ENCODE data around the gene IMMP2L.

IMMP2L gene

DNA sequence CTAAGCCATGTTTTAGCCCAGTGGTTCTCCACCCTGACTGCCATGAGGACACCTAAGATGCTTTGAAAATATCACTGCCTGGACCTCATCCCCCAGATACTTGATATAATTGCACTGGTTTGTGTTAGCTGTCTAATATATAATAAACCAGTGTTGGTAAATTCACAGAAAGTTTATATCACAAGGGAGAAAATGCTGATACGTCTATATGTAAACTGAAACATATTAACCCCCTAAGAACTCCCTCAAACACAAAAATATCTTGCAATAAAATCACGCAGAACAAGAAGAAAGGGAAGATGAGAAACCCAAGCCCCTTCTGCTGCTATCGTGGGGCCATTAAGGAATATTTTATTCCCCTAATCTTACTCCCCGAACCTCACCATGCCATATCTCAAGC, 8.2 kb downstream of the IMMP2L start:
- Histone ChIP-seq H3K9me3 (ENCODE audit: control insufficient read depth in 1 of 2, low read length in 2 of 2) (no peaks in the 10 kb centered on the region), H3K36me3 (ENCODE audit: control insufficient read depth in 1 of 2, insufficient read depth in 2 of 2, low read length in 2 of 2) (peaks cover 0 to 40% of the 10 kb centered on the region in 2 donors), H3K27me3 (ENCODE audit: low read depth, low read length) (no peaks in the 10 kb centered on the region), H3K27ac (ENCODE audit: low read length) (no peak overlapping the region), H3K4me1 (ENCODE audit: control insufficient read depth in 1 of 2, insufficient read depth in 2 of 2, low read length in 2 of 2) (no peaks in the 10 kb centered on the region), H3K4me3 (ENCODE audit: low read depth in 1 of 2, low read length in 2 of 2) (no peak overlapping the region)

DNA sequence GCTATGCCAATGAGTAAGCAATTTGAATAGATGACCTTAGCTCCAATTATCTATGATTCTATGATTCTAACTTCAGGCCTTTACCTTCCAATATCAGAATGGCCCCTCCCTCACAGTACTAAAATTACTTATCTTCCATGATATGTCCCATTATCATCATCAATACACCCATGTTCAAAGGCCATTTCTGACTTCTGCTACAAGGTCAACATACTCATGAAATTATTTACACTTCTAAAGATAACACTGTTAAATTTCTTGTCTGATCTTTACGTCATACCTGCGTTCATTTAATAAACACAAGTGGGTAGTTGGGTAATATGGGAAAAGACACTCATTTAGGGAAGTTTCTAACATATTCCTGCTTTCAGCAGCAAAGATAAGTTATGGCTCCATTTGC, 21.2 kb downstream of the IMMP2L start:
- Histone ChIP-seq H3K27ac (ENCODE audit: low read length) (no peak overlapping the region), H3K4me3 (ENCODE audit: low read depth in 1 of 2, low read length in 2 of 2) (no peak overlapping the region), H3K4me1 (ENCODE audit: control insufficient read depth in 1 of 2, insufficient read depth in 2 of 2, low read length in 2 of 2) (no peaks in the 10 kb centered on the region), H3K36me3 (ENCODE audit: control insufficient read depth in 1 of 2, insufficient read depth in 2 of 2, low read length in 2 of 2) (no peaks in the 10 kb centered on the region), H3K9me3 (ENCODE audit: control insufficient read depth in 1 of 2, low read length in 2 of 2) (no peaks in the 10 kb centered on the region), H3K27me3 (ENCODE audit: low read depth, low read length) (no peaks in the 10 kb centered on the region)

DNA sequence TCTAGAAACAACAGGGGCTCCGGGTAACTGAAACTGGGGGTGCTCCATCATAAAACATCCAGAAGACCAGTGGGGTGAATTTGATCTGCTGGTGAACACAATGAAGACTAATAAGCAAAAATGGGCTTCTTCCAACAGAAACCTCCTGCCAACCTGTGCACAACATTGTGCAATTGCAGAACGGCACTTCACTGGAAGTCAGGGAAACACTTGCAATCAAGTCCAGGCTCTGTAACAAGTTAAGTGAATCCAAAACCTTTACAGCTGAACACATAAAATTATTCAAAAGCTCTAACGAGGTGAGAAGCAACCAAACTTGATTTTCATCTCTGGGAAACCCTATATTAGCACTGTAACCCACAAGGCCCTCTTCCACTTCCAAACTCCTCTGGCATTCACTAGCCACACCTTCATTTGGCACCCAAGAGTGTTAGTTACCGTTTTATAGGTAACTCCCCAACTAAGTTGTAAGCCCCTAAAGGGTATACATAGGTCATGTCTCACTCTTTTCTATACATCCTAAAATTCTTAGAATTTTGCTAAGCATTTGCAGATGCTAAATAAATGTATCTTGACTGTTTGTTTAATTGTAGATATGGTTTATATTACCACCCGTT, 22.0 kb downstream of the IMMP2L start:
- no peak overlapping the region for H3K4me3 ChIP-seq (ENCODE audit: low read depth in 1 of 2, low read length in 2 of 2)
- H3K9me3 ChIP-seq (ENCODE audit: control insufficient read depth in 1 of 2, low read length in 2 of 2) = no peaks in the 10 kb centered on the region
- no peak overlapping the region for H3K27ac ChIP-seq (ENCODE audit: low read length)
- no peaks in the 10 kb centered on the region for H3K27me3 ChIP-seq (ENCODE audit: low read depth, low read length)
- H3K36me3 ChIP-seq (ENCODE audit: control insufficient read depth in 1 of 2, insufficient read depth in 2 of 2, low read length in 2 of 2) = no peaks in the 10 kb centered on the region
- no peaks in the 10 kb centered on the region for H3K4me1 ChIP-seq (ENCODE audit: control insufficient read depth in 1 of 2, insufficient read depth in 2 of 2, low read length in 2 of 2)

DNA sequence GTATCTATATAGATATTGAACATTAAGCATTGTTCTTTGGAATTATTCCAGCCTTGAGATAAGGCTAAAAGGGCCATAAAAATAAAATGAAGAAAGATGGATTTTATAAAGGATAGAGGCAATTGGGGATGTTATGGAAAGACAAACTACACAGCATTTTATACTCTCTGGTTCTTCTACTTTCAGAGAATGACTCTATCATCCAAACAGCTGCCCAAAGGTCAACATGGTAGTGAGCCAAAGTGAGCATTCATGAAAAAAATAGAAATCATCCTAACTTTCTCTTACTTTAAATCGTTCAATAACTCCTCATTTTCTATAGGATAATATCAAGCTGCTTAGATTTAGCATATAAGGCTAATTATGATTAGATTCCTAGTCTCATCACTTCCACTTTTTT, 25.2 kb downstream of the IMMP2L start:
- no peaks in the 10 kb centered on the region for H3K9me3 ChIP-seq (ENCODE audit: control insufficient read depth in 1 of 2, low read length in 2 of 2)
- H3K4me3 ChIP-seq (ENCODE audit: low read depth in 1 of 2, low read length in 2 of 2) = no peak overlapping the region
- no peaks in the 10 kb centered on the region for H3K36me3 ChIP-seq (ENCODE audit: control insufficient read depth in 1 of 2, insufficient read depth in 2 of 2, low read length in 2 of 2)
- H3K4me1 ChIP-seq (ENCODE audit: control insufficient read depth in 1 of 2, insufficient read depth in 2 of 2, low read length in 2 of 2) = peaks cover 0 to 8% of the 10 kb centered on the region in 2 donors
- no peak overlapping the region for H3K27ac ChIP-seq (ENCODE audit: low read length)
- no peaks in the 10 kb centered on the region for H3K27me3 ChIP-seq (ENCODE audit: low read depth, low read length)

DNA sequence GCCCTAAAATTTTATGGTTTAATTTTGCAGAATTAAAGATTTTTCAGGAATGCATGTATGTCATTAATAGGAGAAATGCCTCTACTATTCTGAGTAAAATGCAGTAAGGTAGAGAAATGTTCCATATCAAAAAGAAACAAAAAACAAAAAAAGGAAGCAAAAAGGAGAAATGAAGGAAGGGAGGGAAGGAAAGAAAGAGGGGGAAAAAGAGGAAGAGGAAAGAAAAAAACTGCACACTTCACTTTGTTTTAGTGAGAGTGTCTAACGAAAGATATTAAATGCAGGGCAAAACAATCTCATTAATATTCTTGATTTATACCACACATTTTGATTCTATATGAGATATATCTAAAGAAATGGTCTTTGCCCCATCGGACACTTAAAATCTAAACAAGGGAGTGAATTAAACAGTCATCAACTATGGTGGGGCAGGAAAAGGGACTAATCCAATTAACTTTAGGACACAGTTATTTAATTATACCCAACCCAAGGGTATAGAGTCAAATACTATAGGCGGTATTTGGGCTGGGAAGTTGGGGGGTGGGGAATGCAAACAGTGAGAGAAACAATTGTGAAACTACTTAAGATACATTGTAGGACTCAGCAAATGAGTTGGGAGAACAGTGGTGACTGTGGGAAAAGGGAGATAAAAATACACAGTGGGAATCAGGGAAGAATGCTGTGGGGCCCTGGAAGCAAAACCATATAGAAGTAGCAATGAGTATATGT, 27.0 kb downstream of the IMMP2L start:
- Histone ChIP-seq H3K36me3 (ENCODE audit: control insufficient read depth in 1 of 2, insufficient read depth in 2 of 2, low read length in 2 of 2) (no peaks in the 10 kb centered on the region), H3K27me3 (ENCODE audit: low read depth, low read length) (no peaks in the 10 kb centered on the region), H3K4me3 (ENCODE audit: low read depth in 1 of 2, low read length in 2 of 2) (no peak overlapping the region), H3K4me1 (ENCODE audit: control insufficient read depth in 1 of 2, insufficient read depth in 2 of 2, low read length in 2 of 2) (peaks cover 0 to 8% of the 10 kb centered on the region in 2 donors), H3K9me3 (ENCODE audit: control insufficient read depth in 1 of 2, low read length in 2 of 2) (no peaks in the 10 kb centered on the region), H3K27ac (ENCODE audit: low read length) (no peak overlapping the region)

DNA sequence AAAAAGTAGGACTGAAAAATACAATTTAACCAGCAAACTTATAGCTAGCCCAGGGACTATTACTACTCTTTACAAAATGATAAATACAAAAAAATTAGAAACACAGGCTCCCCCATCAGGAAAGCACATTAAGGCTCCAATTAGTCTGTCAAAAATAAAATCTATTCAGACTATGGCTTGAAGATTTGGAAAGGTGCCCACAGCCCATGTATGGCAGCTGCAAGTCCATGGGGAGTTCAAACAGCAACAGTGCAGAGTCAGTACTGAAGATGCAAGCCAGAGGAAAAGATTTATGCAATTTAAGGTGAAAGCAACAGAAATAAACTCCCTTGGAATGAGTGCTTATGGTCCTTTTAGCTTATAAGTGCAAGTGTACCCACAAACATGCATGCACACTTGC, 29.7 kb downstream of the IMMP2L start:
- H3K27me3 ChIP-seq (ENCODE audit: low read depth, low read length) = no peaks in the 10 kb centered on the region
- no peaks in the 10 kb centered on the region for H3K36me3 ChIP-seq (ENCODE audit: control insufficient read depth in 1 of 2, insufficient read depth in 2 of 2, low read length in 2 of 2)
- no peak overlapping the region for H3K4me3 ChIP-seq (ENCODE audit: low read depth in 1 of 2, low read length in 2 of 2)
- peaks cover 0 to 13% of the 10 kb centered on the region in 2 donors for H3K4me1 ChIP-seq (ENCODE audit: control insufficient read depth in 1 of 2, insufficient read depth in 2 of 2, low read length in 2 of 2)
- H3K9me3 ChIP-seq (ENCODE audit: control insufficient read depth in 1 of 2, low read length in 2 of 2) = no peaks in the 10 kb centered on the region
- H3K27ac ChIP-seq (ENCODE audit: low read length) = no peak overlapping the region

DNA sequence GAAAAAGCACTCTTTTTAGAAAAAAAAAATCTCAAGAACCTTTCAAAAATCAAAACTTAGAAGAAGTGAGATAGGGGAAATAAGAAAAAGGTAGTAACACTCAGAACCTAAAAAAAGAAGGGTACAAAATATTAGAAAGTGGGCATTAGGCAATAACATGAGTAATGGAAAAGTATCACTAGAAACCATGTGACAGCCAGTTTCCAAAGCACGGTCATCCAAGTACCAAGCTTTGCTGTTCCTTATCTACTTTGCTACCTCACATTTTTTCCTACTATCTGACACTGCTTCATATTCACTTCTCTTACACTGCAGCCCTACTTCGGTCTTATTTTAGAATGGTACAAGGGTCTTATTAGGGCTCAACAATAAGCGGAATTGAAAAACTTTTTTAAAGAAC, 30.3 kb downstream of the IMMP2L start:
- Histone ChIP-seq H3K9me3 (ENCODE audit: control insufficient read depth in 1 of 2, low read length in 2 of 2) (no peaks in the 10 kb centered on the region), H3K27me3 (ENCODE audit: low read depth, low read length) (no peaks in the 10 kb centered on the region), H3K4me1 (ENCODE audit: control insufficient read depth in 1 of 2, insufficient read depth in 2 of 2, low read length in 2 of 2) (peaks cover 0 to 13% of the 10 kb centered on the region in 2 donors), H3K27ac (ENCODE audit: low read length) (no peak overlapping the region), H3K36me3 (ENCODE audit: control insufficient read depth in 1 of 2, insufficient read depth in 2 of 2, low read length in 2 of 2) (no peaks in the 10 kb centered on the region), H3K4me3 (ENCODE audit: low read depth in 1 of 2, low read length in 2 of 2) (no peak overlapping the region)

DNA sequence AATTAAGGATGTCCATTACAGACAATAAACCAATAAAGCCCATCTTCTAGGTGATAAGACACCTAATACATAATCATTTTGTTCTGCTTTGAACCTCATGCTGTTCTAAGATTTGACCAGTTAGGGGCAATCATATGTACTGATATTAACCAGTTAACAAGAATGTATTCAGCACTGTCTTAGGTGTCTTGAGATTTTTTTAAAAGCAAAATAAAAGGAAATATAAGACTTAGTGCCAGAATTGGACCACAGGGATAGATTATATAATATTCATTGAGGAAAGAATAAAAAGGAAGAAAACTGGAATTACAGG, 32.0 kb downstream of the IMMP2L start:
- no peaks in the 10 kb centered on the region for H3K27me3 ChIP-seq (ENCODE audit: low read depth, low read length)
- H3K9me3 ChIP-seq (ENCODE audit: control insufficient read depth in 1 of 2, low read length in 2 of 2) = no peaks in the 10 kb centered on the region
- no peak overlapping the region for H3K4me3 ChIP-seq (ENCODE audit: low read depth in 1 of 2, low read length in 2 of 2)
- no peaks in the 10 kb centered on the region for H3K36me3 ChIP-seq (ENCODE audit: control insufficient read depth in 1 of 2, insufficient read depth in 2 of 2, low read length in 2 of 2)
- H3K27ac ChIP-seq (ENCODE audit: low read length) = no peak overlapping the region
- peaks cover 0 to 13% of the 10 kb centered on the region in 2 donors for H3K4me1 ChIP-seq (ENCODE audit: control insufficient read depth in 1 of 2, insufficient read depth in 2 of 2, low read length in 2 of 2)

DNA sequence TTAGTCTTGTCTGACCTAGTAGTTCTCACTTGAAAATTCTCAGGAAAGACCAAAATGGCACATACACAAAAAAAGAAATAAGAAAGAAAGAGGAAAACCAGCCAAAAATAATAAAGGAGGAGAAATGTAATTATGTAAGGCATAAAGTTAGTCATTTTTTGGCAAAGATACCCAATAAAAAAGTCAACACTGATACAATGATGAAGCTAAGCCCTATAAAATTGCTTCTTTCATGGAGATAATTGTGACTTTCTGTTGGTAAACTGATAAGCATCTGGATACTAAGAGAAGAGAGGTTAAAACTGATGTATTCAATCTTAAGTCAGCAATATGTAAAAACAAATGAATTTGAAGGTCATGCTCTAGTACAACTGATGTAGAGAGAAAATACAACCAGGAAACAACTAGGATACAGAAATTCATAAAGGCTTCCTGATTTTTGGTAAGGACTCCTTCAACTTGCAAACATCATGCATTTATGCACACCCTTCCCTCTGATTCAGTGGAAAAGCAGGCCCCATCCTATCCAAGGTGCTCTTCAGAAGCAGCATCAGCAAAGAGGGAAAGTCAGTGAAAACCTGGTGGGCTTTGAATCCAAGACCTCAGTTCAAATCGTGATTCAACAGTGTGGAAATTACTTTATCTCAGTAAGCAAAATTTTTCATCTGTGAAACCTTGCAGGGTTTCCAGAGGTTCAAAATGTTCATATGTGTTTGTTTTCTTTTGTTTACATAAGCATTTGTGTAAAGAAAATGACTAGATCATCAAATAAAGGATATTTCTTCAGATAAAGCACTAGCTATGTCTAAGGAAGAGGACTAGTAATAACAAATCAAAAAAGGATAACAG, 32.6 kb downstream of the IMMP2L start:
- no peaks in the 10 kb centered on the region for H3K36me3 ChIP-seq (ENCODE audit: control insufficient read depth in 1 of 2, insufficient read depth in 2 of 2, low read length in 2 of 2)
- H3K4me1 ChIP-seq (ENCODE audit: control insufficient read depth in 1 of 2, insufficient read depth in 2 of 2, low read length in 2 of 2) = peaks cover 0 to 13% of the 10 kb centered on the region in 2 donors
- no peaks in the 10 kb centered on the region for H3K27me3 ChIP-seq (ENCODE audit: low read depth, low read length)
- H3K4me3 ChIP-seq (ENCODE audit: low read depth in 1 of 2, low read length in 2 of 2) = no peak overlapping the region
- no peak overlapping the region for H3K27ac ChIP-seq (ENCODE audit: low read length)
- no peaks in the 10 kb centered on the region for H3K9me3 ChIP-seq (ENCODE audit: control insufficient read depth in 1 of 2, low read length in 2 of 2)

DNA sequence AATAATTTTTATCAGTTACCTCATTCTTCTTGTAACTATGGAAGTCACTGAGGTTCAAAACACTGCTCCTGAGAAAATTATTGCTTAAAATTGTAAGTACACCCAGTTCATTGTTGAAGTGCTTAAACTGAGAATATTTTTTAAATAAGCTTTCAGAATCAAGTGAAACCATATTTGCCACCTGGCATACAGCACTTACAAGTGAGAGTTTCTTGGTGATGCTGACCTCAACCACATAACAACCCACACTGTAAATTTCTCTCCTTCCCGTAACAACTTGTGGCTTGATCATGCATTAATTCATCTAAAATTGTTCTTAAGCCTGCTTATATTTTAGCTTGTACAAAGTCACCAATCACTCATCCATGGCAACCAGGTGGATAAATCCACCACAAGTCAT, 34.0 kb downstream of the IMMP2L start:
- Histone ChIP-seq H3K27me3 (ENCODE audit: low read depth, low read length) (no peaks in the 10 kb centered on the region), H3K36me3 (ENCODE audit: control insufficient read depth in 1 of 2, insufficient read depth in 2 of 2, low read length in 2 of 2) (no peaks in the 10 kb centered on the region), H3K4me1 (ENCODE audit: control insufficient read depth in 1 of 2, insufficient read depth in 2 of 2, low read length in 2 of 2) (peaks cover 0 to 13% of the 10 kb centered on the region in 2 donors), H3K4me3 (ENCODE audit: low read depth in 1 of 2, low read length in 2 of 2) (no peak overlapping the region), H3K27ac (ENCODE audit: low read length) (no peak overlapping the region), H3K9me3 (ENCODE audit: control insufficient read depth in 1 of 2, low read length in 2 of 2) (no peaks in the 10 kb centered on the region)

DNA sequence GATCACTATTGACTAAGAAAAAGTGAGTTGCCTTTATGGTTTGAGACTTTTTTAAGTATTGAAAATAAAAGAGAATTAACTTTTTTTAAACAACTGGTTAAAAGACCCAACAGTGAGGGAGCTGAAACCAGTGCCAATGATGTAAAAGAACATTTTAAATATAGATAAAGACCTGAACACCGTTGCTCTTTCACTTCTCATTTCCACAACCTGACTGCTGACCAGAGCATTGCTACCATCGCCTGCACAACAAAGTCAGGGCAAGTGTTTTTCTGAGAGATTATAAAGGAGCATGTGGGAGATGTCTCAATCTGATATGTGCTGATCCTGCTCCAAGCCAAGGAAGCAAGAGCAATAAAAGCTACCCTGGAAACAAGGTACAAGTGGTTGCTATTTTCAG, 34.7 kb downstream of the IMMP2L start:
- no peaks in the 10 kb centered on the region for H3K27me3 ChIP-seq (ENCODE audit: low read depth, low read length)
- H3K27ac ChIP-seq (ENCODE audit: low read length) = no peak overlapping the region
- no peaks in the 10 kb centered on the region for H3K9me3 ChIP-seq (ENCODE audit: control insufficient read depth in 1 of 2, low read length in 2 of 2)
- no peak overlapping the region for H3K4me3 ChIP-seq (ENCODE audit: low read depth in 1 of 2, low read length in 2 of 2)
- H3K36me3 ChIP-seq (ENCODE audit: control insufficient read depth in 1 of 2, insufficient read depth in 2 of 2, low read length in 2 of 2) = no peaks in the 10 kb centered on the region
- peaks cover 0 to 8% of the 10 kb centered on the region in 2 donors for H3K4me1 ChIP-seq (ENCODE audit: control insufficient read depth in 1 of 2, insufficient read depth in 2 of 2, low read length in 2 of 2)

Measured in muscle layer of duodenum (tissue), 2 donors.